Heart left ventricle (tissue), 13 donors: Measurements from ENCODE around the gene SCN4A.
A peak's percentile ranks its signal among the peaks of the same experiment; 100 is the strongest.

Experiments
- POLR2A ChIP-seq, 2 donors: fragments of 450-650 bp; IDR thresholded peaks; one replicate each; pipeline ENCODE4 v1.6.1; 2017; ENCODE audit warnings: antibody characterized with exemption in 2 of 2, mild to moderate bottlenecking in 2 of 2, moderate library complexity in 2 of 2
- TF ChIP-seq, protein P1 (sequence below), 12 donors: fragments of 200-600 bp; sonication (generic) in 4 of 12; IDR thresholded peaks; one replicate each; pipeline versions ENCODE4 v1.5.0 to v1.8.0; 2018 to 2022; ENCODE audit warnings: antibody characterized with exemption in 12 of 12, mild to moderate bottlenecking in 5 of 12
- donor health status: ischemic (EF 13 %, LVEDD 7.1; RV severe dilation, severe dysfunction).
- donor health status: DM: no; HTN: yes; CAD: no.
- donor health status: DM: no; HTN: no; CAD: no.
- donor health status: ischemic (EF 25% LVEDD 6.9; RV normal size, moderate dysfunction).
- donor health status: ischemic (EF 25% LVEDD 5.7; RV mildly dilated, moderate dysfunction).
- donor health status: ischemic (EF 35%, LVEDD 5.7; RV mildly dilated, moderate dysfunction).
- donor health status: nonischemic (EF 11% LVEDD 7.7; RV severe dilation, severe dysfunction).
- donor health status: DM: yes; HTN: yes; CAD: no.
- donor health status: PGD.
- donor health status: ischemic (EF 29% LVEDD 5.4; RV normal size, mild dysfunction).
- donor health status: nonischemic (EF 23%, LVEDD 6.1; RV moderate dilation, normal function).

DNA sequence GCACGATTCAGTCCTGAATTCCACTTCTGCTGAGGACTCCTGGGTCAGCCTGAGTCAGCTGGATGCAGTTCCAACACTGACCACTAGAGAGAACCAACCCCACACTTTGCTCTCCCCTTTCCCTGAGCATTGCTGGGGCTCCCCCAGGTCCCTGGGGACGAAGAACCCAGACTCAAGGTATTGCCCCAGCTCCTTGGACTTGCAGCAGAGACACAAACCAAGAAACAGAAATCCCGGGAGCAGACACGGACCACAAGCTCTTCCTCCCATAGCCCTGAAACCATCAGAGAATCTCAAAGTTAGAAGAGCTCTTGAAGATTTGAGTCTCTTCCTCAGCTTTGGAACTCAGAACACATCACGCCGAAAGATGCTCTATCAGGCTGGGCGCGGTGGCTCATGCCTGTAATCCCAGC, 53.4 kb downstream of the SCN4A start:
- TF ChIP-seq, protein P1, sequence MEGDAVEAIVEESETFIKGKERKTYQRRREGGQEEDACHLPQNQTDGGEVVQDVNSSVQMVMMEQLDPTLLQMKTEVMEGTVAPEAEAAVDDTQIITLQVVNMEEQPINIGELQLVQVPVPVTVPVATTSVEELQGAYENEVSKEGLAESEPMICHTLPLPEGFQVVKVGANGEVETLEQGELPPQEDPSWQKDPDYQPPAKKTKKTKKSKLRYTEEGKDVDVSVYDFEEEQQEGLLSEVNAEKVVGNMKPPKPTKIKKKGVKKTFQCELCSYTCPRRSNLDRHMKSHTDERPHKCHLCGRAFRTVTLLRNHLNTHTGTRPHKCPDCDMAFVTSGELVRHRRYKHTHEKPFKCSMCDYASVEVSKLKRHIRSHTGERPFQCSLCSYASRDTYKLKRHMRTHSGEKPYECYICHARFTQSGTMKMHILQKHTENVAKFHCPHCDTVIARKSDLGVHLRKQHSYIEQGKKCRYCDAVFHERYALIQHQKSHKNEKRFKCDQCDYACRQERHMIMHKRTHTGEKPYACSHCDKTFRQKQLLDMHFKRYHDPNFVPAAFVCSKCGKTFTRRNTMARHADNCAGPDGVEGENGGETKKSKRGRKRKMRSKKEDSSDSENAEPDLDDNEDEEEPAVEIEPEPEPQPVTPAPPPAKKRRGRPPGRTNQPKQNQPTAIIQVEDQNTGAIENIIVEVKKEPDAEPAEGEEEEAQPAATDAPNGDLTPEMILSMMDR (IDR thresholded peaks at IDR 0.05) = peak; percentile 85 to 97 (median 91)
- no peak for TF ChIP-seq POLR2A (IDR thresholded peaks at IDR 0.05)
